Large intestine (tissue), 1 donor: ENCODE results near the gene OR52D1. TPM values are rescaled to one million over a fixed set of nuclear protein-coding genes. Genes with fewer than 3 reads are reported as not detected.

Experiments used
- polyA plus RNA-seq: library from polyadenylated mRNA; unstranded; fragments of 120-200 nt; gene quantifications from one replicate; pipeline ENCODE4 v1.2.1, GENCODE V29; 2013

The OR52D1 gene
- polyA plus RNA-seq, 1 donor, result not detected

Other genes starting within 250 kb of the OR52D1 start
- 9.7 TPM for gene HBG1, start 238.8 kb upstream of the OR52D1 start, polyA plus RNA-seq
- 2,367 TPM for gene HBG2, start 233.9 kb upstream of the OR52D1 start, polyA plus RNA-seq
- 5.6 TPM for gene HBE1, start 218.7 kb upstream of the OR52D1 start, polyA plus RNA-seq
- 0.07 TPM for gene OR51B4, start 186.7 kb upstream of the OR52D1 start, polyA plus RNA-seq
- not detected for gene OR51B2, start 164.4 kb upstream of the OR52D1 start, polyA plus RNA-seq
- 0.30 TPM for gene OR51B5, start 145.2 kb upstream of the OR52D1 start, polyA plus RNA-seq
- gene OR51B6, start 137.2 kb upstream of the OR52D1 start, polyA plus RNA-seq, result not detected
- not detected for gene OR51M1, start 104.9 kb upstream of the OR52D1 start, polyA plus RNA-seq
- gene OR51Q1, start 66.6 kb upstream of the OR52D1 start, polyA plus RNA-seq, result not detected
- gene OR51I1, start 47.2 kb upstream of the OR52D1 start, polyA plus RNA-seq, result not detected
- gene OR51I2, start 39.4 kb upstream of the OR52D1 start, polyA plus RNA-seq, result not detected
- gene UBQLN3, start 21.3 kb downstream of the OR52D1 start, polyA plus RNA-seq, result not detected
- gene UBQLNL, start 28.0 kb downstream of the OR52D1 start, polyA plus RNA-seq, result 0.70 TPM
- gene OR52H1, start 59.9 kb downstream of the OR52D1 start, polyA plus RNA-seq, result not detected
- gene OR52B6, start 92.2 kb downstream of the OR52D1 start, polyA plus RNA-seq, result not detected
- gene TRIM6, start 108.0 kb downstream of the OR52D1 start, polyA plus RNA-seq, result 2.6 TPM
- 11.6 TPM for gene TRIM34, start 136.3 kb downstream of the OR52D1 start, polyA plus RNA-seq
- 23.9 TPM for gene TRIM5, start 196.4 kb downstream of the OR52D1 start, polyA plus RNA-seq
- 15.2 TPM for gene TRIM22, start 201.1 kb downstream of the OR52D1 start, polyA plus RNA-seq
- gene OR56B1, start 247.8 kb downstream of the OR52D1 start, polyA plus RNA-seq, result not detected